HEK293 (cell line): ENCODE results near the gene MST1R.

ENCODE experiments used
- CTCF ChIA-PET: fragments of 350-600 bp; formaldehyde crosslinking; extraction: SDS; loops from one replicate; lab custom pipeline; 2021; ENCODE audit warnings: antibody characterized with exemption; lab: Yijun Ruan, JAX
- POLR2A ChIA-PET: fragments of 300-600 bp; formaldehyde crosslinking; extraction: SDS; loops from one replicate; lab custom pipeline; 2020; ENCODE audit warnings: antibody characterized with exemption, inconsistent platforms; lab: Yijun Ruan, JAX
- H3K27ac ChIP-seq: fragments of 200-500 bp; sonication (Bioruptor generic); 2 replicates; pipeline ENCODE4 v1.5.1; 2014; ENCODE audit warnings: low read depth, low read length, control low read depth, inconsistent platforms; ENCODE audit errors: extremely low read depth
- H3K36me3 ChIP-seq, 2 experiments: fragments of 200-500 bp in 1 of 2; sonication (Bioruptor generic) in 1 of 2; 1 replicate in 1 of 2; 2 replicates in 1 of 2; pipeline ENCODE4 v1.5.1; 2014 to 2017; ENCODE audit warnings: inconsistent platforms in 2 of 2, low read length in 2 of 2; ENCODE audit not compliant: control insufficient read depth in 2 of 2, insufficient read depth in 1 of 2
- H3K4me1 ChIP-seq: fragments of 200-500 bp; sonication (Bioruptor generic); 2 replicates; pipeline ENCODE4 v1.5.1; 2014; ENCODE audit warnings: mild to moderate bottlenecking, low read length, inconsistent platforms; ENCODE audit not compliant: control insufficient read depth, insufficient read depth
- H3K4me3 ChIP-seq: 2 replicates; pipeline ENCODE4 v1.5.1; 2011; ENCODE audit warnings: low read depth, mild to moderate bottlenecking, control low read depth, low read length, moderate library complexity
- H3K9me3 ChIP-seq: fragments of 200-500 bp; sonication (Bioruptor generic); 2 replicates; pipeline ENCODE4 v1.5.1; 2014; ENCODE audit warnings: low read depth, low read length, inconsistent platforms; ENCODE audit not compliant: control insufficient read depth, insufficient read depth
- GLI4 ChIP-seq: fragments of 450-650 bp; formaldehyde crosslinking; IDR thresholded peaks from 2 replicates; pipeline ENCODE4 v1.5.1; 2016; ENCODE audit warnings: missing biosample characterization, missing genetic modification characterization
- IKZF3 ChIP-seq: fragments of 450-650 bp; IDR thresholded peaks from 2 replicates; pipeline ENCODE4 v1.5.0; 2018; ENCODE audit warnings: missing biosample characterization, mild to moderate bottlenecking, missing genetic modification characterization, moderate library complexity
- WT1 ChIP-seq: fragments of 450-650 bp; formaldehyde crosslinking; IDR thresholded peaks from 2 replicates; pipeline ENCODE4 v1.5.1; 2016; ENCODE audit warnings: missing biosample characterization, missing genetic modification characterization
- ZBTB17 ChIP-seq: fragments of 450-650 bp; formaldehyde crosslinking; IDR thresholded peaks from 2 replicates; pipeline ENCODE4 v1.5.1; 2016; ENCODE audit warnings: missing biosample characterization, missing genetic modification characterization
- ZEB2 ChIP-seq: fragments of 450-650 bp; formaldehyde crosslinking; IDR thresholded peaks from 2 replicates; pipeline ENCODE4 v1.5.1; 2016; ENCODE audit warnings: missing biosample characterization, missing genetic modification characterization
- ZNF132 ChIP-seq: fragments of 450-650 bp; formaldehyde crosslinking; IDR thresholded peaks from 2 replicates; pipeline ENCODE4 v1.5.1; 2017; ENCODE audit warnings: missing biosample characterization, missing genetic modification characterization, borderline replicate concordance
- ZNF23 ChIP-seq: fragments of 450-650 bp; formaldehyde crosslinking; IDR thresholded peaks from 2 replicates; pipeline ENCODE4 v1.5.1; 2016; ENCODE audit warnings: missing biosample characterization, missing genetic modification characterization, borderline replicate concordance
- ZNF292 ChIP-seq: fragments of 450-650 bp; formaldehyde crosslinking; IDR thresholded peaks from 2 replicates; pipeline ENCODE4 v1.5.1; 2016; ENCODE audit warnings: low read depth, missing biosample characterization, missing genetic modification characterization, borderline replicate concordance
- ZNF404 ChIP-seq: fragments of 450-650 bp; formaldehyde crosslinking; IDR thresholded peaks from 2 replicates; pipeline ENCODE4 v1.5.1; 2017; ENCODE audit warnings: missing biosample characterization, missing genetic modification characterization
- ZNF514 ChIP-seq: fragments of 450-650 bp; formaldehyde crosslinking; IDR thresholded peaks from 2 replicates; pipeline ENCODE4 v1.5.1; 2016; ENCODE audit warnings: missing biosample characterization, missing genetic modification characterization
- ZNF561 ChIP-seq: fragments of 450-650 bp; IDR thresholded peaks from 2 replicates; pipeline ENCODE4 v1.5.1; 2018; ENCODE audit warnings: missing biosample characterization, missing genetic modification characterization, borderline replicate concordance
- ZNF596 ChIP-seq: fragments of 450-650 bp; IDR thresholded peaks from 2 replicates; pipeline ENCODE4 v1.5.0; 2018; ENCODE audit warnings: missing biosample characterization, mild to moderate bottlenecking, missing genetic modification characterization, moderate library complexity
- ZNF785 ChIP-seq: fragments of 450-650 bp; formaldehyde crosslinking; IDR thresholded peaks from 2 replicates; pipeline ENCODE4 v1.5.1; 2016; ENCODE audit warnings: missing biosample characterization, missing genetic modification characterization
- TF ChIP-seq, protein P1 (sequence below): fragments of 450-650 bp; formaldehyde crosslinking; IDR thresholded peaks from 2 replicates; pipeline ENCODE4 v1.5.1; 2016; ENCODE audit warnings: missing biosample characterization, missing genetic modification characterization
- TF ChIP-seq, protein P2 (sequence below): fragments of 450-650 bp; formaldehyde crosslinking; IDR thresholded peaks from 2 replicates; pipeline ENCODE4 v1.5.1; 2016; ENCODE audit warnings: missing biosample characterization, missing genetic modification characterization

Gene MST1R

DNA sequence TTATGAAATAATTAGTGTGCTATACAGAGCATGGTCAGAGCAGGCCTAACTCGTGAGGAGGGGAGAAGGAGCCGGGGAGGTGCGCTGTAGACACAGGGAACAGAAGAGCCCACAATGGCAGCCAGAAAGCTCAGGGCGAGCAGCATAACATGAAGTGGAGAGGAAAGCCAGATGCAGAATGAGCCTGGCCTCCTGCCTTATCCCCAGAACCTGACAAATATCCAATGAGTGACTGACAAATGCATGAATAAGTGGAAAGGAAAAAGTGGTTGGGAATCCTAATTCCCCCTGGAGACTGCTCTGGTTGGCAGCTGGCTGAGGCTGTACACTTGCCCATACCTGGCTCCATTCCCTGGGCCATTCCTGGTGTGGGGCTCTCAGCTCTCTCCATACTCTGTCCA lies 9.2 kb upstream of the MST1R start:
- no peak for TF ChIP-seq ZEB2
- TF ChIP-seq ZNF132 (tag by site-specific recombination): no peak
- TF ChIP-seq ZNF561 (tag by site-specific recombination): no peak
- no peak for TF ChIP-seq ZNF596
- TF ChIP-seq ZNF514: no peak
- TF ChIP-seq IKZF3 (tag by site-specific recombination): no peak
- TF ChIP-seq ZNF785 (tag by site-specific recombination): no peak
- no peak for TF ChIP-seq WT1 (tag by site-specific recombination)
- no peak for TF ChIP-seq ZBTB17
- TF ChIP-seq, protein P1, sequence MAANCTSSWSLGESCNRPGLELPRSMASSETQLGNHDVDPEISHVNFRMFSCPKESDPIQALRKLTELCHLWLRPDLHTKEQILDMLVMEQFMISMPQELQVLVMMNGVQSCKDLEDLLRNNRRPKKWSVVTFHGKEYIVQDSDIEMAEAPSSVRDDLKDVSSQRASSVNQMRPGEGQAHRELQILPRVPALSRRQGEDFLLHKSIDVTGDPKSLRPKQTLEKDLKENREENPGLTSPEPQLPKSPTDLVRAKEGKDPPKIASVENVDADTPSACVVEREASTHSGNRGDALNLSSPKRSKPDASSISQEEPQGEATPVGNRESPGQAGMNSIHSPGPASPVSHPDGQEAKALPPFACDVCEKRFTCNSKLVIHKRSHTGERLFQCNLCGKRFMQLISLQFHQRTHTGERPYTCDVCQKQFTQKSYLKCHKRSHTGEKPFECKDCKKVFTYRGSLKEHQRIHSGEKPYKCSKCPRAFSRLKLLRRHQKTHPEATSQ (tag by site-specific recombination): no peak
- TF ChIP-seq, protein P2, sequence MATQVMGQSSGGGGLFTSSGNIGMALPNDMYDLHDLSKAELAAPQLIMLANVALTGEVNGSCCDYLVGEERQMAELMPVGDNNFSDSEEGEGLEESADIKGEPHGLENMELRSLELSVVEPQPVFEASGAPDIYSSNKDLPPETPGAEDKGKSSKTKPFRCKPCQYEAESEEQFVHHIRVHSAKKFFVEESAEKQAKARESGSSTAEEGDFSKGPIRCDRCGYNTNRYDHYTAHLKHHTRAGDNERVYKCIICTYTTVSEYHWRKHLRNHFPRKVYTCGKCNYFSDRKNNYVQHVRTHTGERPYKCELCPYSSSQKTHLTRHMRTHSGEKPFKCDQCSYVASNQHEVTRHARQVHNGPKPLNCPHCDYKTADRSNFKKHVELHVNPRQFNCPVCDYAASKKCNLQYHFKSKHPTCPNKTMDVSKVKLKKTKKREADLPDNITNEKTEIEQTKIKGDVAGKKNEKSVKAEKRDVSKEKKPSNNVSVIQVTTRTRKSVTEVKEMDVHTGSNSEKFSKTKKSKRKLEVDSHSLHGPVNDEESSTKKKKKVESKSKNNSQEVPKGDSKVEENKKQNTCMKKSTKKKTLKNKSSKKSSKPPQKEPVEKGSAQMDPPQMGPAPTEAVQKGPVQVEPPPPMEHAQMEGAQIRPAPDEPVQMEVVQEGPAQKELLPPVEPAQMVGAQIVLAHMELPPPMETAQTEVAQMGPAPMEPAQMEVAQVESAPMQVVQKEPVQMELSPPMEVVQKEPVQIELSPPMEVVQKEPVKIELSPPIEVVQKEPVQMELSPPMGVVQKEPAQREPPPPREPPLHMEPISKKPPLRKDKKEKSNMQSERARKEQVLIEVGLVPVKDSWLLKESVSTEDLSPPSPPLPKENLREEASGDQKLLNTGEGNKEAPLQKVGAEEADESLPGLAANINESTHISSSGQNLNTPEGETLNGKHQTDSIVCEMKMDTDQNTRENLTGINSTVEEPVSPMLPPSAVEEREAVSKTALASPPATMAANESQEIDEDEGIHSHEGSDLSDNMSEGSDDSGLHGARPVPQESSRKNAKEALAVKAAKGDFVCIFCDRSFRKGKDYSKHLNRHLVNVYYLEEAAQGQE (tag by site-specific recombination): no peak
- TF ChIP-seq ZNF23 (tag by site-specific recombination): no peak
- POLR2A ChIA-PET: interaction anchor here (1.0 to 1.5 kb wide), 3 partner anchors 11 to 27 kb away, joined by 3 to 4 read pairs (median 3); partner anchors contain the start of gene RBM6
- Histone ChIP-seq H3K4me1 (no peaks in the 10 kb centered on the region), H3K9me3 (no peaks in the 10 kb centered on the region), H3K4me3 (no peak overlapping the region), H3K36me3 (peaks cover 0 to 32% of the 10 kb centered on the region in 2 experiments; a peak in 1 of 3 replicates), H3K27ac (no peak overlapping the region)
- CTCF ChIA-PET: interaction anchor here (0.6 to 0.7 kb wide), 2 partner anchors 121 to 1478 kb away, joined by 3 to 6 read pairs; no protein-coding TSS in a partner anchor

DNA sequence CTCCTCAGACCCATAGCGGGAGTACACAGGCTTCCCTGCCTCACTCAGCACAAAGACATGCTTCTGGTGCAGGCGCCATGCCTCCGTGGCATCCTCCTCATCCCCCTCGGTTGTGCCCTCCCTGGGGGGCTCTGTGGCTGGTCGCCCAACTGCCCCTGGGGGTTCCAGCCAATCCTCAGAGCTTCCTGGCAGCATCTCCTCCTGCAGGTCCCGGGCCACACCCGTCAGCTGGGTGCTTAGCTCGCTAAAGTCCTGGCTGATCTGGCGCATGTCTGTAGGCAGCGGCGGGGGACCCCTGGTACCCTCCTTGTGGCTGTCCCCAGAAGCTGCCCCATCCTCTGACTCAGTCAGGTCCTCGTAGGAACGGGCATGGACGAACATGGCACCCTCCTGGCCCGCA lies 7.9 kb upstream of the MST1R start:
- Histone ChIP-seq H3K4me1 (no peaks in the 10 kb centered on the region), H3K36me3 (peaks cover 0 to 32% of the 10 kb centered on the region in 2 experiments; a peak in 1 of 3 replicates), H3K4me3 (no peak overlapping the region), H3K9me3 (no peaks in the 10 kb centered on the region), H3K27ac (no peak overlapping the region)
- TF ChIP-seq ZNF404: no peak
- ChIA-PET POLR2A (no interaction called here), CTCF (no interaction called here)

DNA sequence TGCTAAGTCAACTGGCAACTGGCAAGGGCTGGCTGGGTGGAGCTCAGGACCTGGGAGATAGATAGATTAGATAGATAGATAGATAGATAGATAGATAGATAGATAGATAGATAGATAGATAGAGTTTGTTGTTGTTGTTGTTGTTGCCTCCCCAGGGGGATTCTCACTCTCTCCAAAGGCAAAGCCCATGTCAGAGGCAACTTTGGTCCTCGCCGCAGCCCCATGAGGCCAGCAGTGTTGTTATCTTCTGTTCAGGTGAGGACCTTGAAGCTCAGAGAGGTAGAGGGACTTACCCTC lies 7.4 kb upstream of the MST1R start:
- POLR2A ChIA-PET: no interaction called here
- Histone ChIP-seq H3K36me3 (peaks cover 0 to 32% of the 10 kb centered on the region in 2 experiments; a peak in 1 of 3 replicates), H3K9me3 (no peaks in the 10 kb centered on the region), H3K4me1 (no peaks in the 10 kb centered on the region), H3K27ac (no peak overlapping the region), H3K4me3 (no peak overlapping the region)
- CTCF ChIA-PET: interaction anchor here (0.7 kb wide), 1 partner anchor 563 kb away, joined by 3 read pairs; no protein-coding TSS in a partner anchor
- no peak for TF ChIP-seq ZNF292 (tag by site-specific recombination)
- TF ChIP-seq GLI4 (tag by site-specific recombination): no peak
